NB4 (cell line): Measurements from ENCODE around the gene JMJD8.

Experiments
- POLR2A ChIP-seq: IDR thresholded peaks from 2 replicates; pipeline ENCODE4 v1.6.1; 2011; ENCODE audit warnings: mild to moderate bottlenecking; ENCODE audit not compliant: insufficient read length; ENCODE audit errors: extremely low read depth
- TF ChIP-seq, protein P1 (sequence below): IDR thresholded peaks from 2 replicates; pipeline ENCODE4 v1.6.1; 2011; ENCODE audit warnings: low read depth, low read length

DNA sequence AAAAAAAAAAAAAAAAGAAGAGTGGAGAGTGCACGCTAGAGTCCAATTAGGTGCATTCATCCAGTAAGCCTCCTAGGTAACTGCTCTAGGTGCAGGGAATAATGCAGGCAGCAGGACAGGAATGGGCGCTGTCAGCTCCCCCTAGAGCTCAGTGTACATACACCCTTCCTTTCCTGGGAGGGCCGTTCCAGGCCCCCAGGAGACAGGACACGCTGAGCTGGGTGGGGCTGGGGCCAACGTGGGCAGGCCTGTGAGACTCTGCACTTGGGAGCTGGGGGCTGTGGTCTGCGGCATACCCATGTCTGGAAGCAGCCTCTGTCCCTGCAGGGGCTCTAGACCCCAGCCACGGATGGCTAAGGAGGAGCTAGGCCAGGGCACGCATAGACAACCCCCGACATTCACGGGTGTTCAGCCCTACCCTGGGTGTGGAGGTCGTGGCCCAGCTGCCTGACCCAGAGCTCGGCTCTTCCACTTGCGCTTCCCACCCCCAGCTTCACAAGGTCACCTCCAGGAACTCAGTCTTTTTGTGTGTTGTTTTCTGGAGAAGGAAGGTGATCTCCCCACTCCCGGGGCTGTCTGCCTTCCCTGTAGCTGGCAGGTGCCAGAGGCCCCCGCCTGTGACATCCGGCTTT, 35.8 kb upstream of the JMJD8 start:
- TF ChIP-seq, protein P1, sequence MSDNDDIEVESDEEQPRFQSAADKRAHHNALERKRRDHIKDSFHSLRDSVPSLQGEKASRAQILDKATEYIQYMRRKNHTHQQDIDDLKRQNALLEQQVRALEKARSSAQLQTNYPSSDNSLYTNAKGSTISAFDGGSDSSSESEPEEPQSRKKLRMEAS: no peak
- TF ChIP-seq POLR2A: no peak
